AG10803 (cell line): ENCODE data around the gene ATRN.
"Not testable (repeated sequence)": the region's sequence is repeated elsewhere in the genome, so short reads cannot be mapped to it uniquely, and the experiment has no call there.

Source experiments
- DNase-seq: peaks from one replicate; pipeline ENCODE4 v3.0.0; 2010; ENCODE audit warnings: low read depth
- H3K4me3 ChIP-seq: 2 replicates; pipeline ENCODE4 v1.5.1; 2011; ENCODE audit warnings: mild to moderate bottlenecking, low read length, control low read depth
- TF ChIP-seq, protein P1 (sequence below): conservative IDR thresholded peaks from 2 replicates; pipeline ENCODE4 v1.5.1; 2011; ENCODE audit warnings: mild to moderate bottlenecking, low read length, control low read depth, inconsistent platforms

Gene ATRN

DNA sequence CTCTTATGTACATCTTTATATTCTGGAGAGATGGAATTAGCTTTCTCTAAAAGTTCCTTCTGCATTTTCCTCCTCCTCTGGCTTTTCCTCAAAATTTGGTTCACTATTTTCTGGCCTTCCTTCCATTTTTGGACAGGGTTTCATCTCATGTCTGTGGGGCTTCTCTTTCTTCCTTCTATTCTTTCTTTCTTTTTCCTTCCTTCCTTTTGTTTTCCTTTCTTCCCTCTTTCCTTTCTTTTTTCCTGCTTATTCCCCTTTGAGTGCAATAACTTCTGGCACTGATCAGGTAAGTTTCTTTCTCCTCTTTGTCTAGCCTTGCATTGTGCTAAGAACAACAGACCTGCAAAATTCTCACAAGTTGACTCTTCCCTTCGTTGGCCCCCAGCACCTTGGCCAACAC lies 5.5 kb upstream of the ATRN start:
- TF ChIP-seq, protein P1, sequence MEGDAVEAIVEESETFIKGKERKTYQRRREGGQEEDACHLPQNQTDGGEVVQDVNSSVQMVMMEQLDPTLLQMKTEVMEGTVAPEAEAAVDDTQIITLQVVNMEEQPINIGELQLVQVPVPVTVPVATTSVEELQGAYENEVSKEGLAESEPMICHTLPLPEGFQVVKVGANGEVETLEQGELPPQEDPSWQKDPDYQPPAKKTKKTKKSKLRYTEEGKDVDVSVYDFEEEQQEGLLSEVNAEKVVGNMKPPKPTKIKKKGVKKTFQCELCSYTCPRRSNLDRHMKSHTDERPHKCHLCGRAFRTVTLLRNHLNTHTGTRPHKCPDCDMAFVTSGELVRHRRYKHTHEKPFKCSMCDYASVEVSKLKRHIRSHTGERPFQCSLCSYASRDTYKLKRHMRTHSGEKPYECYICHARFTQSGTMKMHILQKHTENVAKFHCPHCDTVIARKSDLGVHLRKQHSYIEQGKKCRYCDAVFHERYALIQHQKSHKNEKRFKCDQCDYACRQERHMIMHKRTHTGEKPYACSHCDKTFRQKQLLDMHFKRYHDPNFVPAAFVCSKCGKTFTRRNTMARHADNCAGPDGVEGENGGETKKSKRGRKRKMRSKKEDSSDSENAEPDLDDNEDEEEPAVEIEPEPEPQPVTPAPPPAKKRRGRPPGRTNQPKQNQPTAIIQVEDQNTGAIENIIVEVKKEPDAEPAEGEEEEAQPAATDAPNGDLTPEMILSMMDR, result no peak
- H3K4me3 ChIP-seq, result no peak overlapping the region

DNA sequence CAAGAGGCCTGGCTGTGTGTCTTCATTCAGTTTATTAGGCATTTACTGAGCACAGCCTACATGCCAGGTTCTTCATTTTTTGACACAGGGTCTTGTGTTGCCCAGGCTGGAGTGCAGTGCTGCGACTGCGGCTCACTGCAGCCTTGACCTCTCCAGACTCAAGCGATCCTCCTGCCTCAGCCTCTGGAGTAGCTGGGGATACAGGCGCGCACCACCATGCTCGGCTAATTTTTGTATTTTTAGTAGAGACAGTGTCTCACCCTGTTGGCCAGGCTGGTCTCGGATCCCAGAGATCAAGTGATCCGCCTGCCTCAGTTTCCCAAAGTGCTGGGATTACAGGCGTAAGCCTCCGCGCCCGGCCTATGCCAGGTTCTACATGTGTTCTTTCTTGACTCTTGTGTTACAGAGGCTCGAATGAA lies 601 bp upstream of the ATRN start:
- DNase-seq, result no peak
- TF ChIP-seq, protein P1, result no peak
- H3K4me3 ChIP-seq, result peak overlapping the region; percentile 84

More for the DNA sequence above, 5.5 kb upstream of the ATRN start:
- DNase-seq, result no peak

DNA sequence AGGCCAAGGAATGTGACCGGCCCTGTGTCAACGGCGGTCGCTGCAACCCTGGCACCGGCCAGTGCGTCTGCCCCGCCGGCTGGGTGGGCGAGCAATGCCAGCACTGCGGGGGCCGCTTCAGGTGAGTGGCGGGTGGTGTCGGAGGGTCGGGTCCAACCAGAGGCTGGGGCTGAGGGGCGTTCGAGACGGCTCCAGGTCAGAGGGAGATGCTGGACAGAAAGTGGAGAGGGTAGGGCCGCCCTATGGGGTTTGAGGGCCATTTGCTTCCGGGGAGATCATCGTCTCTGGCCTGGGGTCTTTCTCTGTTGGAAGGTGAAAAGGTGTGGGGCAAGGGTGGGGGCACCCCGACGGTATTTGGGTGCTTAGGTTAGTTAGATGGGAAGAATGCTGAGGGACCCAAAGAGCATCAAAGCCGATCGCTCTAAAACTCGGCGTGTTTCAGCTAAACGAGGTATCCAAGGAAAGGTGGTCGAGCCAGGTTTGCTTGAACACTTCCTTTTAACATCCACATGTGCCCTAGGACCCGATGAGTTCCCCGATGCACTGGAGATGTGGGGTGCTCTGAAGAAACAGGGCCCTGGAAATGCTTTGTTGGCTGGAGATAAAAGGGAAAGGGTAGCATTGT lies 691 bp downstream of the ATRN start:
- no peak for DNase-seq
- peak overlapping the region; percentile 84 for H3K4me3 ChIP-seq

DNA sequence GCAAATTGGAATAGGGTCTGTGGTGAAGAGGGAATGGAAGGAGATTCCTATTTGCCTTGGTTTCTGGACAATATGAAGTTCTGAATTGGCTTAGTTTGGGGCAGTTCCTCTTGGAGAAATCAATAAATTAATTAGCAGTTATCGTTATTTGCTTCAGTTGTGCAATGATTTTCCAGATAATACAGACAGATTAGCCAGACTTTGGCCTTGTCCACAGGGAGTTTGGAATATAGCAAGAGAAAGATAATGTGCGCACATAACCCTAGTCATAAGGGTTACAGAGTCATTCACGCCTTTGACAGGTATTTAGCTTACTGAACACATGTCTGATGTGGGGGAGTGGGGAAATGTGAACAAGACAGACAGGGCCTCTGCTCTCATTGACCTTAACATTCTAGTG lies 1.3 kb downstream of the ATRN start:
- H3K4me3 ChIP-seq, result peak overlapping the region; percentile 84
- TF ChIP-seq, protein P1, result no peak
- DNase-seq, result no peak

More for the DNA sequence above, 691 bp downstream of the ATRN start:
- TF ChIP-seq, protein P1, result no peak

DNA sequence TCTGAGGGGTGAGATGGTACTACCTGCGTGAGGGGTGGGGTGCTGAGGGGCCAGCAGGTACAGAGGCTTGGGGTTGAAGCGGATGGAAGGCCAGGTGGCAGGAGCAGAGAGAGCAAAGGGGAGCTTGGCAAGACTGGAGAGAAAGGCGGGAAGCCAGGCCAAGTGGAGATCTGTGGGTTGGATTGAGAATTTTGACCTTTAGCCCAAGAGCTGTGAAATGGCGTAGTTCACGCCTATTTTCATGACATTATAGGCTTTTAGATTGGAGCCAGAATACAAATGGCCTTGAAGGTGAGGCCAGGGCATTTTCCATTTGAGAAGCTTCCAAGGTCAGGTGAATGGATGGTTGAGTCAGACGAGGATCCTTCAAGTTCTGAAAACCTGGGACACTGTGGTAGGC lies 2.5 kb downstream of the ATRN start:
- no peak for DNase-seq
- TF ChIP-seq, protein P1, result no peak
- H3K4me3 ChIP-seq, result no peak overlapping the region

DNA sequence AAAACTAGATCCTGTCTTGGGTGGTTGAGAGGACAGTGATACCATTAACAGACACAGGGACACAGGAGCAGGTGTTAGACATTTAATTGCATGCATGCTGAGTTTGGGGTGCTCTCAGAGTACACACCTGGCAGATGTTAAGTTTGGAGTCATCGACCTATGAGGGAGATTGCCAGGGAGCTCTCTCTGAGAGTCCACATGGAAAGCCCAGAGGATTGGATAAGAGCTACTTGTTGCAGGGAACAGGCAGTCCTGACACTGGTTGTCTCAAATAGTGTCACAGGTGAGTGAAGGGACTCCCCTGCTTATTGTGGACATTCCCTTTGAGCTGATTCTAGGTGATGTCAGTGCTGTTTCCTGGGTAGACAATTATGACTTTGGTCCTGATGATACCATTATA lies 3.1 kb downstream of the ATRN start:
- TF ChIP-seq, protein P1, result no peak
- no peak for DNase-seq
- no peak overlapping the region for H3K4me3 ChIP-seq

DNA sequence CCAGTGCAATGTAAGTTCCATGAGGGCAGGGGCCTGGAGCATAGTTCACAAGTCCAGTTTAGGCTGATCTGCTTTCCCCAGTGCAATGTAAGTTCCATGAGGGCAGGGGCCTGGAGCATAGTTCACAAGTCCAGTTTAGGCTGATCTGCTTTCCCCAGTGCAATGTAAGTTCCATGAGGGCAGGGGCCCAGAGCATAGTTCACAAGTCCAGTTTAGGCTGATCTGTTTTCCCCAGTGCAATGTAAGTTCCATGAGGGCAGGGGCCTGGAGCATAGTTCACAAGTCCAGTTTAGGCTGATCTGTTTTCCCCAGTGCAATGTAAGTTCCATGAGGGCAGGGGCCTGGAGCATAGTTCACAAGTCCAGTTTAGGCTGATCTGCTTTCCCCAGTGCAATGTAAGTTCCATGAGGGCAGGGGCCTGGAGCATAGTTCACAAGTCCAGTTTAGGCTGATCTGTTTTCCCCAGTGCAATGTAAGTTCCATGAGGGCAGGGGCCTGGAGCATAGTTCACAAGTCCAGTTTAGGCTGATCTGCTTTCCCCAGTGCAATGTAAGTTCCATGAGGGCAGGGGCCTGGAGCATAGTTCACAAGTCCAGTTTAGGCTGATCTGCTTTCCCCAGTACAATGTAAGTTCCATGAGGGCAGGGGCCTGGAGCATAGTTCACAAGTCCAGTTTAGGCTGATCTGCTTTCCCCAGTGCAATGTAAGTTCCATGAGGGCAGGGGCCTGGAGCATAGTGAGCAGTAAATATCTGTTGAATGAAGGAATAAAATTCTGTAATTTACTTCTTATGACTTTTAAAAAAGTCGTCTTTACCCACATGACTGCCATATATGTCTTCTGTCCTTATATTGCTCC lies 6.4 kb downstream of the ATRN start:
- not testable (repeated sequence) for DNase-seq, H3K4me3 ChIP-seq
